NCI-H1436 (cell line): ENCODE measurements around the gene TSSK2.

Experiments used
- DNase-seq: peaks from one replicate; lab custom pipeline; 2025; lab: John Stamatoyannopoulos, UW

The TSSK2 gene

GRCh38 chr22:19106886-19107729 lies 24.0 kb upstream of the TSSK2 start:
- DNase-seq, result no peak

DNA sequence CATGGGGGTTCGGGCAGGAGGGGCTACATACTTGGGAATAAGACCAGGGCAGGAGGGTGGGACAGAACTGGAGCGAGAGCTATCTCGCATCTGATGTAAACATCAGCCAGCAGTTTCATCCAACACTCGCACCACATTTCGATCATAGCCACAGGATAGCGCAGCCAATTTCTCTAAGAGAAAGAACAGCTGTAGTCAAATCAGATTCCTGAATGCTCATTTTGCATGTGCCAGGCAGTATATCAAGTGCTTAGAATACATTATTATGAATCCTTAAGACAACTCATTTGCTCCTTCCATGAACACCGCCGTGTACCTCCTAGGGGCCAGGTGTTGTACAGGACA lies 23.4 kb upstream of the TSSK2 start:
- DNase-seq, result peak; percentile 54

DNA sequence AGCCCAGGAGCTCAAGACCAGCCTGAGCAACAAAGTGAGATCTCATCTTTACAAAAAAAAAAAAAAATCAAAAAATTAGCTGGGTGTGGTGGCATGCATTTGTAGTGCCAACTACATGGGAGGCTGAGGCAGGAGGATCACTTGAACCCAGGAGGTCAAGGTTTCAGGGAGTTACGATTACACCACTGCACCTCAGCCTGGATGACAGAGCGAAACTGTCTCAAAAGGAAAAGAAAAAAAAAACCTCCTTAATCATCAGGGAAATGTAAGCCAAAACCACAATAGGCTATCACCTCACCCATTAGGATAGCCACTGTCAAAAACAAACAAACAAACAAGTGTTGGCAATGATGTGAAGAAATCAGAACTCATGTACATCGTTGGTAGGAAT lies 22.3 kb upstream of the TSSK2 start:
- no peak for DNase-seq

DNA sequence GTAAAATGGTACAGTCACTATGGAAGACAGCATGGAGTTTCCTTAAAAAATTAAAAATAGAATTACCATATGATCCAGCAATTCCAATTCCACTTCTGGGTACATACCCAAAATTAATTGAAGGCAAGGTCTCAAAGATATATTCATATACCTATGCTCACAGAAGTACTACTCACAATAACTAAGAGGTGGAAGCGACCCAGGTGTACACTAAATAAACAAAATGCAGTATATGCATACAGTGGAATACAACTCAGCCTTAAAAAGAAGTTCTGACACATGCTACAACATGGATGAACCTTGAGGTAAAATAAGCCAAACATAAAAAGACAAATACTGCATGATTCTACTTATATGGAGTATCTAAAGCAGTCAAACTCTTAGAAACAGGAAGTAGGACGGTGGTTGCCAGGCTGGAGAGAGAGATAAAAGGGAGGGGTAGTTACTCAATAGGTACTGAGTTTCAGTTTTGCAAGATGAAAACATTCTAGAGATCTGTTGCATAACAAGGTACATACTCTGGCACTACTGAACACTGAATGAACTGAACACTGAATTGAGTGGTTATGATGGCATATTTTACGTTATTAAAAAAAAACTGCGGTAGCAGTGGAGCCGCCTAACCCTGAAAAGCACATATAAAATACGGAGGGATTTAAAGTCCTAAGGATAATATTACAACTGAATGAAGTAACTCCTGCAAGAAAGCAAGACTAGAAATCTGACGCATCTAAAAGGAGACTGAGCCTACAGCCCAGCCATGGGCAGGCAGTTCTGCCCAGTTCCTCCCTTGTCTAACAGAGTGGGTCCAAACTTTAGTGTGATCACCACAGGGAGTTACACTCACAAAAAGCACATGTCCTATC lies 21.7 kb upstream of the TSSK2 start:
- no peak for DNase-seq

DNA sequence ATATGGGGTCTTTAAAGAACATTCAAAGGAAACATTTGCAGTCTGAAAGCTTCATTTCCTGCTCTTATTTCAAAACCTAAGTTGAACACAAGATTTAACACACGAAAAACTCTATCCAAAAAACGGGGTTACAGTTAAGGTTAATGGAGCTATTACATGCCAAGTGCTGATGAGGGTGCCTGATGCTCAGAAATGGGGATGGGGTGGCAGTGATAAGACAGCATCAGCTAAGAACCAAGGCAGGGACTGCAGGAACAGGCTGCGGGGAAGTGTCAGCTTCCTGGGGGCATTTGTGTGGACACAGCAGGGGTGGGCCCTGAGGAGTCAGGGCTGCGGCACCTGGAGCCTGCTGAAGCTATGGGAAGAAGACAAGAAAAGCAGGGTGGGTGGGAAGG lies 21.0 kb upstream of the TSSK2 start:
- DNase-seq, result no peak

GRCh38 chr22:19110646-19111045 lies 20.5 kb upstream of the TSSK2 start:
- DNase-seq, result no peak

DNA sequence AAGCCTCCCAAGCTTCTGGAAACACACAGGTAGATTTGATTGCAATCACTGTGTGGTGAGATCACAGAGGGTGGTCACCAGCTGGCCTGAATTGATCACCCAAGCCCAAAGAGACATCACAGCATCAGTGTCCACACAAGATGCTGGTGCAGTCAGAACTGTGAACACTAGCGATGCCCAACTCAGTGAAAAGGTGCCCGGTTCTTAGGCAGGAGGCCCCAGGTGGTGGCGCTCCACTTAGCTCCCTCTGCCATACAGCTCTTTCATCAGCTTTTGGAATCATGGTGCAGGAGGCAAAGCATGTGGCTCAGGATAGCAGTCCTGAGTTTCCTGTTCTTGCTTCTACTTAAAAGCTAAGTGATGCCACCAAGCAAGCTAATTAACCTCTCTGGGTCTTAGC lies 20.0 kb upstream of the TSSK2 start:
- no peak for DNase-seq

GRCh38 chr22:19111584-19111983 lies 19.5 kb upstream of the TSSK2 start:
- DNase-seq, result no peak

GRCh38 chr22:19113429-19113828 lies 17.7 kb upstream of the TSSK2 start:
- DNase-seq, result no peak

GRCh38 chr22:19114984-19115552 lies 16.0 kb upstream of the TSSK2 start:
- no peak for DNase-seq

DNA sequence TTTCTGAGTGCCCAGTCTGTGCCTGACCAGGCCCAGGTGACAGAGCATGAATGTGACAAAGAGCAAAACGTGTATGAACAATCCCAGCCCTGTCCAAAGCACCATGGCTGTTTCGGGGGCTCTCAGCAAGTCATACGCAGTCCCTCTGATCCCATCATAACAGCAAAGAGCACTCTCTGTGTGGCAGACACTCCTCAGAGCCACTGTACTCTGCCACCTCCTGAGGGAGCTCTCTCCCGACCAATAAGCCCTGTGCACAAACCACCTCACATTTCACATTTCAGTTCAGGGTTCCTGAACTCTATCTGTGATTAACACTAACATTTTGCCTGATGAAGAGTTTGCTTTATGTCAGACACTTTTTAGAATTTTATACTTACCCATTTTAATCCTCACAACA lies 15.5 kb upstream of the TSSK2 start:
- no peak for DNase-seq

GRCh38 chr22:19117111-19117512 lies 14.0 kb upstream of the TSSK2 start:
- DNase-seq, result peak; percentile 60

DNA sequence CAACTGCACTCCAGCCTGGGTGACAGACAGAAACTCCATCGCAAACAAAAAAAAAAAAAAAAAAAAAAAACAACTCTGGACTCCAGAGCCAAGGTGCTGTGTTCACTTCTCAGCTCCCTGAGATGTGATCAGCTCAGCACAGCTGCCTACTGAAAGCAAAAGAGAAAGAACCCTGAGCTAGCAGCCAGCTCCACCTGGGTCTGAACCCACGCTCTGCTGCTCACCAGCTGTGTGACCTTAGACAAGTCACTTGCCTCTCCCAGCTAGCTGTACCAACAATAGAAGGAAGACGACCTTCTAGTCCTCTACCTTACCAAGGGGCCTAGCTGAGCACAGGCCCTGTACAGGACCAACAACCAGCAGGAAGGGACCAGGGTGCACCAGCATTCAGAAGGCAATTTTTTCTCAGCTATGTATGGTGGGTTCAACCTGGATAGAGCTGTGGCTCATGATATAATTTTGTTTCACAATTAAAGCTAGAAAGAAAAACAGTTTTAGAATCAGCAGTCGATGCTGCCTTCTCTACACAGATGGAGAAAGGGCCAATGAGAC lies 12.7 kb upstream of the TSSK2 start:
- no peak for DNase-seq

DNA sequence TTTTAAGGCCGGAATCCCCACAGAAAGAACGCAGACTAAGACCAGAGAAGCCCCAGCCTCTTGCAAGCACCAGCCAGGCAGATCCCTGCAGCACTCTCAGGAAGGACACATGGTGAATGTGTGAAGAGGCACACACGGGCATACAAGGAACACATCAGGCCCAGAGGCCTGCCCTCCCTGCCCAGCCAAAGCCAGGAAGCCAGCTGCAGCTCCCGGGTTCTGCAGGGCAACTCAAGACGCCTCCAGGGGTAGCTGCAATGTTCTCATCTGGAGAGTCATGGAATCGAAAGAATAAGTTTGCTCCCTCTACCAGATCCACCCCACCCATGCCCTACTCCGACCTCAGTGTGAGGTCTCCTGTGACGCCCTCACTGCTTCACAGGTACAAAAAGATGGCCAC lies 11.2 kb upstream of the TSSK2 start:
- no peak for DNase-seq

DNA sequence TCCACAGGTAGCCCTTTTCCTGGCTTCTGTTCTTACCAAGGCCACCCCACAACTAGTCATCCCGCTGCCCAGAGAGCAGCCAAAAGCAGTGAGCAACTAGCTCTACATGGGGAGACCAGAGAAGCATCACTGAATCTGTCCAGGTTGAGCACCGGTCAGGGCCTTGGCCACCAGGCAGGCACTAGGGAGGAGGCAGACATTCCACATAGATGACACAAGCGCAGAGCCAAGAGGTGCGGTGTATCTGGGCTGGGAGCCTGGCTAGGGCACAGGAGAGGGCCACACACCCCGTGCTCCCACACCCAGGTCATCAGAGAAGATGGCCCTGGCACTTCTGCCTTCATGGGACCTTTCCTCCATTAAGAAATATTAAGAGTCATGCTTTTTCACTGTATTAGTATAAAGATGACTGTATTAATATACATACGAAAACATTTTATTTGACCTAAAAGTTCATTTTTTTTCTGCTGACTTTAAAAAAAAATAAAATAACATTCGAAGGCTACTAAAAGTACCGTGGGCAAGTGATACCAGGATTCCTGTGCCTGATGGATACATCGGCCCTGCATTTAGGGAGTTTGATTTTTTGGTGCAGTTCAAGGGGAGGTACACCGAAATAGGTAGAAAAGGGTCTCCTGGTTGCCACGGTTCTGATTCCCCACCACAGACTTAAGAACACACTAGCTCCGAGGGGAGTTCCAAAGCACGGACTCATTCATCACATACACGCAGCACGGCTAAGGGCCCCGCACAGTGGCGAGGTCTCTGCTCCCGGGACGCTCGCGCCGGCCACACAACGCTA lies 10.1 kb upstream of the TSSK2 start:
- DNase-seq, result no peak

DNA sequence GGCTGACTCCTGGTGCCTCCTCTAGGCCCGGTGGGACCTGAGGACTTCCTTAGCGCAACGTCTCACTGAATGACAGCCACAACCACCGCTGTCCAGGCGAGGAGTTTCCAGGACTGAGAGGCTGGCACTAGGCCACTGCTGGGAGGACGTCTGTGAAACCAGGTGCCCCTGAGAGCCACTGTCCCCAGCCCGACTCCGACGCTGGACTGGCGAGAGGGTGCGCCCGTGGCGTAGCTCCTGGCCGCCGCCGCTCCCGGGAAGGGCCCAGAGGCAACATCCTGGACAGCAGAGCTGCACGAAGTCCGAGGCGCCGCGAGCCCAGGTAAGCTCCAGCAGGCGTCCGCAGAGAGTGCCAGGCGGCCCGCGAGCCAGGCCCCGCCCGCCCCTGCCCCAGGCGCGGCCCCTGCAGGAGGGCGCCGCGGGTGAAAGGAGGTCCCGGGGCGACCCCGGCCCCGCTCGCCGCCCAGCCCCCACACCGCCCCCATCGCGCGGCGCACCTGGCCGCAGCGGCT lies 9.4 kb upstream of the TSSK2 start:
- DNase-seq, result no peak

DNA sequence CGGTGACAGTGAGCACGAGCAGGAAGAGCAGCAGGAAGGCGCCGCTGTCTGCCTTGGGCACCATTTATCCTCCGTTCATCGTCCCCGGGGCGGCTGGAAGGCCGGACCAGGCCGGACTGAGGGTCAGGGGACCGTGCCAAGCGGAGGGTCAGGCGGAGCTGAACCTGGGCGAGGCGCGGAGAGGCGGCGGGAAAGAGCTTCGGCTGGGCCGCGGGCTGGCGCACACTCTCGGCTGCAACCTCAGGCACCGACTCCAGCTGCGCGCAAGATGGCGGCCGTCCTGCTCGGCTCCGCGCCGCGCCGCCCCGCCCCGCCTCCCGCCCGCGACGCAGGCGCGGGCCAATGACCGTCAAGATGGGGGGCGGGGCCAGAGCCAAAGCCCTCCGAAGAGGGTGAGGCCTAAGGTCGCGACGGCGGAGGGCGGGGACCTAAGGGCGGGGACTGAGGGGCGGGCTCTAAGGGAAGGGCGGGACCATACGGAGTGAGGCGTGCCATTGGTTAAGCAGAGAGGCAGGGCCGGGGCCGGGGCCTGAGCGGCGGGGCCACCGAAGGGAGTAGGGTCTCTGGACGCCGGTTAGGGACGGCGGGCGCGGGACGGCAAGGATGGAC lies 8.9 kb upstream of the TSSK2 start, which contains the start of gene DGCR2:
DGCR2 (minus strand) TSS at position 270 of the 609 bp plus-strand sequence; CDS start at position 64, 206 bp downstream.
- DNase-seq, result peak; percentile 97

GRCh38 chr22:19122752-19123492 lies 8.2 kb upstream of the TSSK2 start:
- no peak for DNase-seq

DNA sequence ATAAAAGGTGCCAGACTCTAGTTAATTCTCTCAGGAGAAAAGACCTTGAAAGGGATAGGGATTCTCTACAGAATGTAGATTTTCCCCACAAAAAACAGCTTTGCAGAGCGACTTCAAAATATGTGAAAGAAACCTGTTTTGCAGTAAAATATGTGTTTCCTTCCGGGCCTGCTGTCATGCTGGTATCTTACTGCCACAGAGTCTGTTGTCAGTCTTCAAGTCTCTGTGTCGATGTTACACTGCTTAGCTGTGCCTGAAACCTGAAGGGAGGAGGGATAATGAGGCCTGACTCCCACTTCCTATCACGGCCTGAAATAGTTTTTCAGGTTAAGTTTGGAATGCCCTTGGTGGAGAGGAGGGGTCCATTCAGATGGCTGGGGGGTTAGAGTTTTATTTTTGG lies 7.2 kb upstream of the TSSK2 start:
- DNase-seq, result no peak

GRCh38 chr22:19124377-19124776 lies 6.7 kb upstream of the TSSK2 start:
- DNase-seq, result no peak
